RCC 7860 (cell line): Measurements from ENCODE around the gene RSAD2.
"Not testable (repeated sequence)": the region's sequence is repeated elsewhere in the genome, so short reads cannot be mapped to it uniquely, and the experiment has no call there.

Source experiments
- DNase-seq: peaks from one replicate; pipeline ENCODE4 v3.0.0-alpha.2; 2015; ENCODE audit warnings: low spot score
- FAIRE-seq: peaks from 2 replicates; lab custom pipeline; 2012; peaks lifted over from hg19 to GRCh38; lab: Jason Lieb, UNC

RSAD2 gene

DNA sequence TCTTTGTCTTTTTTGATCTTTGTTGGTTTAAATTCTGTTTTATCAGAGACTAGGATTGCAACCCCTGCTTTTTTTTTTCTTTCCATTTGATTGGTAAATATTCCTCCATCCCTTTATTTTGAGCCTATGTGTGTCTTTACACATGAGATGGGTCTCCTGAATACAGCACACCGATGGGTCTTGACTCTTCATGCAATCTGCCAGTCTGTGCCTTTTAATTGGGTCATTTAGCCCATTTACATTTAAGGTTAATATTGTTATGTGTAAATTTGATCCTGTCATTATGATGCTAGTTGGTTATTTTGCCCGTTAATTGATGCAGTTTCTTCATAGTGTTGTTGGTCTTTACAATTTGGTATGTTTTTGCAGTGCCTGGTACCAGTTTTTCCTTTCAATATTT is 25.0 kb downstream of the RSAD2 start:
- DNase-seq = not testable (repeated sequence)

GRCh38 chr2:6905668-6906067 is 28.1 kb downstream of the RSAD2 start:
- FAIRE-seq (no peak), DNase-seq (no peak)

More for the DNA sequence above, 25.0 kb downstream of the RSAD2 start:
- FAIRE-seq = not testable (repeated sequence)

GRCh38 chr2:6906165-6906741 is 28.7 kb downstream of the RSAD2 start:
- FAIRE-seq (no peak), DNase-seq (no peak)

- FAIRE-seq = no peak
- DNase-seq = no peak
Observed at GRCh38 chr2:6908291-6908690, 30.7 kb downstream of the RSAD2 start.

DNA sequence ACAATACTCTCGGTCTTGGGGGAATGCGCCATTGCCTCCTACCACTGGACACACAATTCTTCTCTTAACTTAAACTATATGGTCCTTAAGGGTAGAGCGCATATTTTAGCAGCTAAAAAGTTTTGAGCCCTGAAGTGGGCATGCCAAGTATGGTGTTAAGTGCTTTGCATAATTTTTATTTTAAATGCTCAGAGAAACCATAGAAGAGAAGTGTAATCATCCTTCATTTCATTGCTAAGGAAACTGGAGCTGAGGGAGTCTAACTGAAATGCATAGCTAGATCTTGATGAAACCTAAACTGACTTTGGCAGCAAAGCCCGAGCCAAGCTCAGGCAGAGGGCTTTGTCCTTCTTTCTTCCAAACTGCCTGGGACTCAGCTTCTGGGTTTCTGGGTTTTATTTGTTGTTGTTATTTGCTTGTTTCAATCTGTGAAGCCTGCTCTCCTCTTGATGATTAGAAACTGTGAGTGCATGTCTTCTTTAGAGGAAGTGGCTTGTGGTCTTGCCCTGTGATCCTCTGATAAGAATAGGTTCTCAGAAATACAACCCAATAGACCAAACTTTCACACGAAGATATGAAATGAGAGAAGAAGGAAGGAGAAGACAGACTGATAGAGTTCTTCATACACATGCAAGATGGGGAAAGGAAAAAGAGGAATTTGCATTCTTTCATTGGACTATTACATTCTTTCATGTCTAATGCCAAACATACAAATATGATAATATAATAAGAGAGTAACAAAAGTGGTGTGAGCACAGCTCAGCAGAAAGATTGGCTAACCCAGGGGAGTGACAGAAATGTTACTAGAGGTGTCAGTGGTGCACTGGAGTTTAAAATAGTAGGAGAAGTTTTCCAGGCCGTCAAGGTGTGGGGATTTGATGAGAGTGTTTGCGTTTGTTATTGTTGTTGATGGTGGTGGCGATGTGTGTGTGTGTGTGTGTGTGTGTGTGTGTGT is 32.1 kb downstream of the RSAD2 start:
- DNase-seq (no peak), FAIRE-seq (no peak)

- DNase-seq (no peak), FAIRE-seq (no peak)
Observed at GRCh38 chr2:6911721-6912120, 34.1 kb downstream of the RSAD2 start.

DNA sequence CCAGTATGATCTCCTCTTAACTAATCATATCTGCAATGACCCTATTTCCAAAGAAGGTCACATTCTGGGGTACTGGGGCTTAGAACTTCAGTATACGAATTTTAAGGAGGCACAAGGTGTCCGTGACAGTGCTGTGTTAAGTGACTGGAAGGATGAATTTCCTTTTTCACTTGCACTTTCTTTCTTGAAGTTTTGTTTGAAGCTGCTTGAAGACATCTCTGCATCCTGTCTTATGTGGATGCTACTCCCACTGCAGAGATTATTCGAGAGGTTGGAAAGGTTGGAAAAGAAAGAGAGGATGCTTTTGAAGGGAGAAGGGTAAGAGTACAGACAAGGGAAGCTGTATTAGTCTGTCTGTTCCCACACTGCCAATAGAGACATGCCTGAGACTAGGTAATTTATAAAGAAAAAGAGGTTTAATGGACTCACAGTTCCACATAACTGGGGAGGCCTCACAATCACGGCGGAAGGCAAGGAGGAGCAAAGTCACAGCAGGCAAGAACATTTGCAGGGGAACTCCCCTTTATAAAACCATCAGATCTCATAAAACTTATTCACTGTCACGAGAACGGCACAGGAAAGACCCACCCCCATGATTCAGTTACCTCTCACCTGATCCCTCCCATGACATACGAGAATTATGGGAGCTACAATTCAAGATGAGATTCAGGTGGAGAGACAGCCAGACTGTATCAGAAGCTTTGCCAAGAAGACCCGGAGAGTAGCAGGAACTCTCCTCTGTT is 36.0 kb downstream of the RSAD2 start:
- FAIRE-seq (no peak), DNase-seq (no peak)

- DNase-seq (peak; percentile 50), FAIRE-seq (no peak)
Observed at GRCh38 chr2:6914828-6915227, 37.3 kb downstream of the RSAD2 start.

DNA sequence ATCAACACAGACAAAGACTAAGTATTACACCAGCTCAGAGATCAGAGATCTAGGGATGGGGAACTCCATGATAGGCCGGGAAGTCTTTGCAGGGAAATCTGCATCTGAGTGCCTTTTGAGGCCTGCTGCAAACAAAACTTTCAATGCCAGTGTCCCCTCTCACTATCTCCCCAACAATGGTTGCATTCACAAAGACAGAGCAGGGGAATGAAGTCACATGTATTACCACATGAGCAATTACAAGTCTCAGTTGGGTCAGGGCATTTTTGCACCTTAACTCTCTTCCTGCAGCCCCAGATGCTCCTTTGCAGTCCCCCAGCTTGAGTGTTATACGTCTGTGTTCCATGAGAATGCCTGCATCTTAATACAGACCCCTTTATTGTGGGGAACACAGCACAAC is 37.8 kb downstream of the RSAD2 start:
- DNase-seq = no peak
- no peak for FAIRE-seq

GRCh38 chr2:6916224-6916623 is 38.6 kb downstream of the RSAD2 start:
- no peak for FAIRE-seq

DNA sequence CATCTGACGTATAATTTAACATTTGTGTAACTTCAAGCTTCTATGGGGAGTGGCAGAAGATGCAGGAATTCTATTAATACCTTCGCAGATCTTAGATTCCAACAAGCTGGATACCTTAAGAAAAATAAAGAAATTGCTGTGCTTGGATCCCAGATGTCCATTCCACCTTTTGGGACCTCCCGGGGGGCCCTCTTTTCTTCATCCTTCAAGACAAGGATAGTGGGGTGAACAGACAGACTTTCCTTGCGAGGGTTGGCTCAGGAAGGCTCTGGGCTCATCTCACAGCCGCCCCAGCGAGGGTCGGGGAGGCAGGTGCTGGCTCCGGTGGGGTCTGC is 39.1 kb downstream of the RSAD2 start:
- FAIRE-seq = no peak
- DNase-seq = no peak

More at GRCh38 chr2:6916224-6916623, 38.6 kb downstream of the RSAD2 start:
- DNase-seq = no peak

DNA sequence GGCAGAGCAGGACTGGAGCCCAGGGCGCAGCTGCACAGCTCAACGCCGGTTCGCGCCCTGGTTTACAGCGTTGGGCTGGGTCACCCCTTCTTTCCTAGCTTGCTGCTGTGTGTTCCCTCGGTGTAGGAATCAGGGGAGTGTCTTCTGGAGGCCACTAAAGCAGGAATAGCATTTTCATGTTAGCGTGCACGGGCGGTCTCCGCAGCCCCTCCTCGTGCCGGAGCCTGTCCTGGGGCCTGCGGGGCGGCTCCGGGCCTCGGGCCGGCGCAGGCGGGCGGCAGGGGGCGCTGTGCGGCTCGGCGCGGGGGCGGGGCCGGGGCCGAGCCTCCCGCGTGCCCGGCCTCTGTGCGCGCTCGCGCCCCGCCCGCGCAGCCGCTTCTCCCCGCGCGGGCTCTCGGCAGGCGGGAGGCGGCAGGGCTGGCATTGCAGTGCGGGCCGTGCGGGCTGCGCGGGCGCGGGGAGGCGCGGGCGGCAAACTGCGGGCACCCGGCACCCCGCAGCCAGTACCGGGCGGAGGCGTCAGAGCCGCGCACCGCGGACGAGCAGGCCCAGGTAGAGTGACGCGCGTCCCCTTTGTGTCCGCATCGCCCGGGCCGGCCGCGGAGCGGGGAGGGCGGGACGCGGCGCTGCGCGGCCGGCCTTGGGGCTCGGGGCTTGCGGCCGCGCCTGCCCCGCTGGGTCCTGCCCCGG is 39.6 kb downstream of the RSAD2 start, which contains the start of gene RNF144A:
RNF144A (plus strand) TSS at position 342 of the 690 bp plus-strand sequence. CDS start 79,515 bp downstream, outside the sequence.
- FAIRE-seq = no peak
- no peak for DNase-seq

DNA sequence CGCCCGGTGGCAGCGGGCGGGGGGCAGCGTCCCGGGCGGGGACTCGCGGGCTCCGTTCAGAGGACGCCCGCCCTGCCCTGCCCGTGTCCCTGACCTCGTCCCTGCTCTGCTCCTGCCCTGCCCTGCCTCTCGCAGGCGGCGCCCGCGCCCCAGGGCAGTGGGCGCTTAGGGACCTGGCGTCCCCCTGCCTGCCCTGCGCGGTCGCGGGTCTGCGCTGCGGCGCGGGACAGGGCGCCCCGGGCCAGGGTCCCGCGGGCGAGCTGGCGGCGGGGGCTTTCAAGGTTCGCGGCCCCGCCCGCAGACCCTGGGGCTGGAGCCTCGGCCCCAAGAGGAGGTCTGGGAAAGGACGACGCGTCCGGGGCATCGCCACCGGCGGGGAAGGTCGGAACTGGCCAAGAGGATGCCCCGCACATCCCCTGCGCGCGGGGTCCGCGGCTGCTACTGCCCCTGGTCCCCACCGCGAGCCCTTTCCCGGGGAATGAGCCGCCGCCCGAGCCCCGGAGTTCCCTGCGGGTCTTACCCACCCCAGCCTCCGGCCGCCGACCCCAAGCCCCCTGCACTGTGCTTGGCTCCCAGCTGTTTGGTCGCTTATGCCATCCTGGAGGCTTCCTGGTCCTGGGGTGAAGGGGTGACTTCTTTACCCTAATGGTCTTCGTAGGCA is 40.3 kb downstream of the RSAD2 start:
- FAIRE-seq (no peak), DNase-seq (no peak)

- FAIRE-seq (no peak), DNase-seq (no peak)
Observed at GRCh38 chr2:6919901-6920742, 42.5 kb downstream of the RSAD2 start.

DNA sequence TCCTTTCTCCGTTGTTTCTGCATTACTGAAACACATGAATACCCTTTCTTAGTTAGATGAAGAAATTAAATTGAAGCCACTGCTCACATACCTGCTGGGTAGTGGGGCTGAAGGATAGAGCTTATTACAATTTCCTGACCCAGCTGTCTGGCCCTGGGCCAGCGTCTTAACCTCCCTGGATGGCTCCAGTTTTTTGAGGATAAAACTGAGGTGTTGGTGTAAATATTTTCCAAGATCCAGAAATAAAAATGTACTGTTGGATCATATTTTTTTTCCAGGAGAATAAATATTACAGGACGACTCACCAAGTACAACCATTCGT is 43.1 kb downstream of the RSAD2 start:
- no peak for DNase-seq
- no peak for FAIRE-seq

- FAIRE-seq (no peak), DNase-seq (no peak)
Observed at GRCh38 chr2:6921321-6921922, 43.8 kb downstream of the RSAD2 start.

DNA sequence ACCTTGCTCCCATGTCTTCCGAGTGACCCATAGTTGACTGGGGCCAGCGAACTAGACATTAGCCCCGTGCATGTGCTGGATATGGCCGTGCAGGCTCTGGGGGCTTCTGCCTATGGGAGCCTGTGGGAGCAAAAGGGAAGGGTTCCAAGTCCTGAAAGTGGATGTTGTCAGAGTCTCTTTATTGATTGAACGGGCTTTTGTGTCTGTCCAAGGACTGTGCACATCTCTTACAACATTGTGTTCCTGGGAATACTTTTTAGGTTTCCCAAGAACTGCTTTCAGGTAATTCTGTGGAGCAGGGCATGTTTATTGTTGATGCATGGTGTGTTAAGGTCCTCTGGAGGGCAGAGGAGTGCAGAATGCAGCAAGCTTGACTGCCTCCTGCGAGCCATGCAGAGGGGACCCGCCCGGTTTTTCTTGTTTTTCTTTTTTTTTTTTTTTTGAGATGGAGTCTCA is 44.7 kb downstream of the RSAD2 start:
- no peak for FAIRE-seq
- no peak for DNase-seq

DNA sequence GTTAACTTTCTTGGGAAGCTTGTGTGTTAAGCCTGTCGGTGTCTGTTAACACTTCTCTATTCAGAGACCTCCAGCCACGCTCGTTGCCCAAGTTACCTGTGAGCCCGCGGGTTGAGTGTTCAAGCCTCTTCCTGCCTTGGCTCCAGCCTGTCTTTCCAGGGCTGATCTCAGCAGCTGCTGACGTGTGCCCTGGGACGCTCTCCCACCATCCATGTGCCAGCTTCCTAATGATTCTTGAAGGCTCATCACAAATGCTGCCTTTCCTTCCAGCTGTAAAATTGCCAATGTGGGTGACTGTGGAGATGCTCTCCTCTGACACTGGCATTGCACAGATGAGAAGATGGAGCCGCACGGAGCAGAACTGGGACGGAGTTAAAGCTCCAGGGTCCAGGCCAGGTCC is 45.7 kb downstream of the RSAD2 start:
- DNase-seq (no peak), FAIRE-seq (no peak)
